ENCODE results near the gene HAGH. TPM values are rescaled to one million over a fixed set of nuclear protein-coding genes. Genes with fewer than 3 reads are reported as not detected.

HAGH gene
- total and polyA plus RNA-seq, 11 donors = 111 to 358 (median 165) TPM

- Histone ChIP-seq H3K9me3 (no peaks in the 10 kb centered on the region), H3K36me3 (peaks cover 0 to 22% (median 13%) of the 10 kb centered on the region in 9 donors), H3K27me3 (no peaks in the 10 kb centered on the region), H3K27ac (no peak overlapping the region), H3K4me1 (peaks cover 4 to 26% (median 18%) of the 10 kb centered on the region in 12 donors), H3K4me3 (no peak overlapping the region)
- WGBS, 4 donors = 64 to 76% (median 70%) methylated on average over 9 of the region's 9 CpGs
- no peak for TF ChIP-seq POLR2A (IDR thresholded peaks at IDR 0.05)
- TF ChIP-seq, protein P1, sequence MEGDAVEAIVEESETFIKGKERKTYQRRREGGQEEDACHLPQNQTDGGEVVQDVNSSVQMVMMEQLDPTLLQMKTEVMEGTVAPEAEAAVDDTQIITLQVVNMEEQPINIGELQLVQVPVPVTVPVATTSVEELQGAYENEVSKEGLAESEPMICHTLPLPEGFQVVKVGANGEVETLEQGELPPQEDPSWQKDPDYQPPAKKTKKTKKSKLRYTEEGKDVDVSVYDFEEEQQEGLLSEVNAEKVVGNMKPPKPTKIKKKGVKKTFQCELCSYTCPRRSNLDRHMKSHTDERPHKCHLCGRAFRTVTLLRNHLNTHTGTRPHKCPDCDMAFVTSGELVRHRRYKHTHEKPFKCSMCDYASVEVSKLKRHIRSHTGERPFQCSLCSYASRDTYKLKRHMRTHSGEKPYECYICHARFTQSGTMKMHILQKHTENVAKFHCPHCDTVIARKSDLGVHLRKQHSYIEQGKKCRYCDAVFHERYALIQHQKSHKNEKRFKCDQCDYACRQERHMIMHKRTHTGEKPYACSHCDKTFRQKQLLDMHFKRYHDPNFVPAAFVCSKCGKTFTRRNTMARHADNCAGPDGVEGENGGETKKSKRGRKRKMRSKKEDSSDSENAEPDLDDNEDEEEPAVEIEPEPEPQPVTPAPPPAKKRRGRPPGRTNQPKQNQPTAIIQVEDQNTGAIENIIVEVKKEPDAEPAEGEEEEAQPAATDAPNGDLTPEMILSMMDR (IDR thresholded peaks at IDR 0.05) = no peak
- ATAC-seq (no peak), DNase-seq (no peak)
- intact Hi-C loops (cut with DNase I) = no loop called here
Observed at GRCh38 chr16:1832838-1833454, 6.3 kb upstream of the HAGH start.

GRCh38 chr16:1831186-1832075, 4.8 kb upstream of the HAGH start:
- intact Hi-C loops (cut with DNase I) = no loop called here
- peaks cover 0 to 22% (median 13%) of the 10 kb centered on the region in 9 donors for H3K36me3 ChIP-seq
- no peak for TF ChIP-seq POLR2A (IDR thresholded peaks at IDR 0.05)
- TF ChIP-seq, protein P1 (IDR thresholded peaks at IDR 0.05) = no peak
- DNase-seq (no peak), ATAC-seq (no peak)
- H3K4me3 ChIP-seq = no peak overlapping the region
- WGBS, 4 donors = 82 to 88% (median 85%) methylated on average over 18 to 19 of the region's 19 CpGs
- H3K27me3 ChIP-seq = no peaks in the 10 kb centered on the region
- no peak overlapping the region for H3K27ac ChIP-seq
- no peaks in the 10 kb centered on the region for H3K9me3 ChIP-seq
- peaks cover 4 to 31% (median 23%) of the 10 kb centered on the region in 12 donors for H3K4me1 ChIP-seq

GRCh38 chr16:1830213-1830612, 3.6 kb upstream of the HAGH start:
- no peak overlapping the region for H3K27ac ChIP-seq
- 43 to 47% (median 45%) methylated on average over 3 of the region's 3 CpGs for WGBS, 4 donors
- H3K4me3 ChIP-seq = no peak overlapping the region
- no peaks in the 10 kb centered on the region for H3K27me3 ChIP-seq
- ATAC-seq = no peak
- TF ChIP-seq POLR2A (IDR thresholded peaks at IDR 0.05) = no peak
- TF ChIP-seq, protein P1 (IDR thresholded peaks at IDR 0.05) = no peak
- intact Hi-C loops (cut with DNase I) = no loop called here
- H3K4me1 ChIP-seq = peaks cover 9 to 39% (median 30%) of the 10 kb centered on the region in 12 donors
- peaks cover 0 to 22% (median 13%) of the 10 kb centered on the region in 9 donors for H3K36me3 ChIP-seq
- no peak for DNase-seq
- H3K9me3 ChIP-seq = no peaks in the 10 kb centered on the region
